Measurements from ENCODE around the gene TBPL2.
"Not testable (repeated sequence)": the region's sequence is repeated elsewhere in the genome, so short reads cannot be mapped to it uniquely, and the experiment has no call there.

Gene TBPL2

DNA sequence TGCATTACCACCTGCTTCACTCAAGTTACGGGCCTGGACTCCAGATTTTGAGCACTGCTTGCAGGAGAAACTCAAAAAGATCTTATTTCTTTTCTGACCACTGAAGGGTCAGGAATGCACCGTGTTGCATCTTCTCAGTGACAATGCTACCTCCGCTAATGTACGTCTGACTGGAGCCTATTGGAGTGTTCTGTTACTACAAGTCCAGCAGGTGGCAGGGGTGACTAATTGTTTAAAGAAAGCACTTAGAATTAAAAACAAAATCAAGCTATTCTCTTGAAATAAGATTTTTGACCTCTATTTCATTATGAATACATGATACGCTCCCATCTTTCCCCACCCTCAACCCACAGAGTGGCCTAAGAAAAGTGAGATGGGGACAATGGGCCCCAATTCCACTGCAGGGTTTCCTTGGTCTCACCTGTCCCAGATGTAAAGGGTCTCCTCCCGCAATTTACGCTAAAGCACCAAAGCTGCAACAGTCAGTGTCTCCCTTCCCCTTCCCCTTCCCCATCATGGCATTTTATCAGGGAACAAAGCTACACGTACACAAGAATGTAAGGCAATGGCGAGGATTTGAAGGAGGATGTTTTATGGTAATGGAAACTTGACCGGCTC is 2.2 kb downstream of the TBPL2 start:
- DNase-seq = no peak

DNA sequence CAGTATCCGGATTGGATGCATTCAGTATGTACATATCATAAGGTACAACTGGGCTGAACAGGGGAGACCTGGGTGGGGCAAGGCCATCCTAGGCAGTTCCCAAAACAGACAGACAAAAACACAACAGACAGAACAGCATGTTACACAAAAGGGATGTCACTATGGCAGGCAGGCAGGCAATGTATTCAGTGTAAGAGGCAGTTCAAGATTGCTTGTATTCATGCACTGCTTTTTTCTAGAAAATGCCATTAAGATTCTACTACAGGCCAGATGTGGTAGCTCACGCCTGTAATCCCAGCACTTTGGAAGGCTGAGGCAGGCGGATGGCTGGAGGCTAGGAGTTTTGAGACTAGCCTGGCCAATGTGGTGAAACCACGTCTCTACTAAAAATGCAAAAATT is 3.5 kb downstream of the TBPL2 start:
- DNase-seq = no peak

DNA sequence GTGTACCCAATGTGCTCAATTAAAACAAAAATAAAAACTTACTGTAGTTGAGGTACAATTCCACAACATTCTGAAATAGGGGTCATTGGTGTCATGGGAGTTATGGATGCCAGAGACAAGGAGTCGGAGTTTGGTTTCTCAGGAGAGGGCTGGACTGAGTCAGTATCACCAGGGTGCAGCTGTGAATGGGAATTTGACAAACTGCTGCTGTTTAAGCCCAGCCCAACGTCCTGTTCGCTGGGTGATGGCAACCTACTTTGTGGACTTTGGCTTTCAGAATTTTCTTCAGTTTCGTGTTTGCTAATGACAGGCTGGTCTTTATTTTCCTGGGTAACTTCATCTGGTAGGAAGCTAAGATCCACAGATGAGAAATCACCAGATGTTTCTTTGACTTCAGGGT is 3.9 kb downstream of the TBPL2 start:
- DNase-seq = no peak

DNA sequence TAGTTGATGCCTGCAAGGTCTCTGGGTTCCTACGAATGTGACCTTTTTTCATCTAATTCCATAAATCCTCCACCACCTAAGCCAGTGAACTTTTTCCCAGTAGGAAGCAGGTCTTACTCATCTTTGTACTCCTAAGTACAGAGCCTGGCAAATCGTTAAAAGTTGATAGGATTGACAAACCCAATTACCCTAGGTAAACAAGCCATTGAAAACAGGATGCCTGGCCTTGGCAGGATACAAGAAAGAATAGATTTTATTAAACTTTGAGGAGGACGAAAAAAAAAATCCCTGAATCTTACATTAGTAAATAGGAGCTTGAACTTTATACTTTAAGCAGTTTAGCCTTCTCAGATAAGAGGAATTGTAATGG is 5.6 kb downstream of the TBPL2 start:
- no peak for DNase-seq

DNA sequence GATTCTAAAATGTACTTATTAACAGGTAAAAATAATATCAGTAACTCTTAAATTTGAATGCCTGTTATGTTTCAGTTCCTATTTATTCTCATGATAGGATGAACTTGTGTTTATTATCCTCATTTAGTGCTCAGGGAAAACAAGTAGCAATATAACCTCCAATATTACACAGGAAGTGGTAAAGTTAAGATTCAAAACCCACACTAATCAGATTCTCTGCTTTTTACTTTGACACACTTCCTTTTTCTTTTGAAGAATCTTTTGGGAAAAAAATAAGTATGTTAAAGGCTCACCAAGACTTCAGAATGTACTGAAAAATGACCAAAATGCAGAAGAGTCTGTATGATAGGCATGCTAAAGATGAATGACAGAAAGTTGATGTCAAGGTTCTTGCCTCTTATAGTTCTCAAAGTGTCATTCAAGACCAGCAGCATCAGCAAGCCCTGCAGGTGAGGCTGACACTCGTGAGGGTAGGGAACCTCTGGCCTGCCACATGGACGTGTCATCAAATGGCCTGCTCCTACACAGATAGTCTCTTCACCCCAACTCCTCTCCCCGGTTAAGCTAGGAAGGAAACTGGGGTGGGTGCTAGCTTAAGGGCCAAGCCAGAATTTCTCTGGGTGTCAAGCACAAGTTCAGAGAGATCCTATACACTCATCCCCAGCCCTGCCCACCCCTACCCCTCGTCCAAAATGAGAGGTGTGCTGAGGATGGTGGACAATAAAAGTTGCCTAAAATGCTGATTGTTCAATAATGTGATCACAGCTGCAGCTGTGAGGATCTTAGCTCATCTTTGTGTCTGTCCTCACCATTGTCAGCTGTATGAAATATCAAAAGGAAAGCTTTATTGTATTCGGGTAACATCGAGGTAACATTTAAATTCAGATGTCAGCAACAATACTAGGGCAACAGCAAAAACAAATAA is 6.3 kb downstream of the TBPL2 start:
- no peak for DNase-seq

DNA sequence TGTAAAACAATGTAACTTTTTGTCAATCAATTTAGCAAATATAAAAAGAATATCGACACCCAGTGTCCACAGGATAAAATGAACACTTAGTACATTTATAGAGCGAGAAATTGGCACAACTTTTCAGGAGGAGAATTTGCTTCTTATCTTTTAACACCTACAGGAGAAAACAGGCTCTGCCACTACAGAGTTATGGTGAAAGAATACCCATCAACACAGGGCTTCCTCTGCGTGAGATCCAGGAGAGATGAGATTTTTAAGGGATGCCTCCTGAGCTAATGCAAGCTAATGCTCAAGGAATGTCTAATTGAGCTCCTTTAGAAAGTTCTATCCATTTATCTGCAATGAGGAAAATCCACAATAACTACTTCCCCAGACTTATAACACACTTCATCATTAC is 7.8 kb downstream of the TBPL2 start:
- DNase-seq = no peak

DNA sequence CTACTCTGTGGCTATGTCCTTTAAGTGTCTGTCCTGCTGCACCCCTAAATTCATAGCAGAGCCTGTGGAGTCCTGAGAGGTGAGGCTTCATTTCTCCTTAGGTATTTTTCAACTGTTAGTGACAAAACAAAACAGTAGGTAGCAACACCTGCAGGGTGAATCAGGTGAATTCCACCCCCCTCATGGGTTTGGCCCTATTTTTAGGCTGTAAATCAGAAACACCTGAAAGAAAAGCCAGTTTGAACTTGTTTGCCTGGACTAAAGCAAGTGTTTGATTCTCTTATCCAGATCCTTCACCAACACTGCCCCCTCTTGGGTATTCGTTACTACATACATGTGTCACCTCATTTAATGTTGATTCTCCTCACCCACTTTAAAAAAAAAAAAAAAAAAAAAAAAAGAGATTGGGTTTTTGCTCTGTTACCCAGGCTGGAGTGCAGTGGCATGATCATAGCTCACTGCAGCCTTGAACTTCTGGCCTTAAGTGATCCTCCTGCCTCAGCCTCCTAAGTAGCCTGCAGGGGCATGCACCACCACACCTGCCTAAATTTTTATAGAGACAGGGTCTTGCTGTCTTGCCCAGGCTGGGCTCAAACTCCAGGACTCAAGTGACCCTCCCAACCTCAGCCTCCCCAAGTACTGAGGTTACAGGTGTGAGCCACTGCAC is 10.3 kb downstream of the TBPL2 start:
- peak; percentile 23 for DNase-seq

DNA sequence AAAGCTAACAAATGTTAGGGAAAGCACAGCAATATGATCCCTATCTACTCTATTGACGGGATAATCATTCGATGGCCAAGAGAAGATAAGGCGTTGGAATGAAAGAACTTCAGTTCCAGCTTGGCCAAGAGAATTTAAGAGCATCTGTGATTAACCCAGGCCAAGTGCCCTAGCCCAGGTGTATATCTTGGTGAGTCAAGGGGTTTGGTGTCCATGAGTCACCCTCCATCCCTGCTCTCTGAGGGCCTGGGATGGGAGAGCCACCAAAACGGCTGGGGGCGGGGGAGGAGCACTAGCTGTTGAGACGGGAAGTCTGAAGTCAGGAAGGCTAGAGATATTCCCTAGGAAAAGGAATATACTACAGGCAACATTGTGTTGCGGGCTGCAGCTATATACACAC is 13.0 kb downstream of the TBPL2 start:
- DNase-seq = no peak

DNA sequence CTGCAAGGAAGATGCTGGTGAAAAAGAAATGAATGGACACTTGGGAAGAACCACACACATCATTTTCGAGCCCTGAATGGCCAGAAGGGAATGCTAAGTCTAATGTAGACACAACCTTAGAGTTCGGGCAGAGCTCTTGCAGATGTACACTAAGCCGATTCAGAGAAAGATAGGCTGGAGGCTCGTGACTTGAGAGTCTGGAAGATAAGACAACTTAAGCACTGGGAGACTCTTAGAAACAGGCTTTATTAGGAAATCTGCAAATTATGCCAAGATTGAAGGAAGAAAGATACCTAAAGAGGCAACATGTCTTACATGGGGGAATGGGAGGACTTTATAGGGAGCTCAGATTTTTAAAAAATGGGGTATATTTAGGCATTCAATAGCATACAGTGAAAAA is 13.5 kb downstream of the TBPL2 start:
- no peak for DNase-seq

DNA sequence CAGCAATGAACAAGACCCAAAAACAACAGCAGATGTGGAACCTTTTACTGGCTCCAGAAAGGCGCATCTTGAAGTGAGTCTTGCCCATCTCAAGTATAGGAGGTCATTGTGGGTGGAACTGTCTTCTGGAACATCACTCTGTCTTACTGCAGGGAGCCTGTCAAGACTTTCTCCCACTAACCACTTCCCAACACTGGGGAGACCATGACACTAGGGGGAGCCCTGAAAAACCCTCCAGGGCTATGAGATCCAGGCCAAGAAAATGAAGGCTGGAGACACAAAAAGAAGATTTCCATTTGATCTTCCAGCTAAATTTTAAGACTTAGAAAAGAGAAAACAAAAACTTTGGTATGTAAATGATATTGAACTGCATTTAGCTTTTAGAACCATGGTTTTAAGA is 15.3 kb downstream of the TBPL2 start:
- DNase-seq = no peak

DNA sequence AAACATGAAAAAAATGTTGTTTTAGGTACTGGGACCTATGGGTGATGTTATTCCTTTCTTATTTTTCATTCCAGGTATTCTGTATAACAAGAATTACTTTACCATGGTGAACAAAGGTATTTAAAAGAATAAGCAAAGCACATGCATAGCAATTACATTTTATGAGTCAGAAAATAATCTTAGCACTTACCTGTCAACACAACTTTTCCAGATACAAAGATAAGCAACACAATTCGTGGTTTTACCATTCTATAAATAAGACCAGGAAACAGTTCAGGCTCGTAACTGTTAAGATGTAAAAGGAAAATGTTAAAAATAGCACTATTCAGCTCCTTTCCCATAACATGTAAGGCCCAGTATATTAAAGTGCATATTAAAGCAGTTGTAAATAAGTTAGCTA is 16.4 kb downstream of the TBPL2 start:
- DNase-seq = no peak

DNA sequence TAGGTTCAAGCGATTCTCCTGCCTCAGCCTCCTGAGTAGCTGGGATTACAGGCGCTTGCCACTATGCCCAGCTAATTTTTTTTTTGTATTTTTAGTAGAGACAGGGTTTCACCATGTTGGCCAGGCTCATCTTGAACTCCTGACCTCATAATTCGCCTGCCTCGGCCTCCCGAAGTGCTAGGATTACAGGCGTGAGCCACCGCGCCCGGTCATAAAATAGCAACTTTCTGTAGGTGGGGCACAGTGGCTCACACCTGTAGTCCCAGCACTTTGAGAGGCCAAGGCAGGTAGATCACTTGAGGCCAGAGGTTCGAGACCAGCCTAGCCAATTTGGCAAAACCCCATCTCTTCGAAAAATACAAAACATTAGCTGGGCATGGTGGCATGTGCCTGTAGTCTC is 18.1 kb downstream of the TBPL2 start:
- DNase-seq = not testable (repeated sequence)

DNA sequence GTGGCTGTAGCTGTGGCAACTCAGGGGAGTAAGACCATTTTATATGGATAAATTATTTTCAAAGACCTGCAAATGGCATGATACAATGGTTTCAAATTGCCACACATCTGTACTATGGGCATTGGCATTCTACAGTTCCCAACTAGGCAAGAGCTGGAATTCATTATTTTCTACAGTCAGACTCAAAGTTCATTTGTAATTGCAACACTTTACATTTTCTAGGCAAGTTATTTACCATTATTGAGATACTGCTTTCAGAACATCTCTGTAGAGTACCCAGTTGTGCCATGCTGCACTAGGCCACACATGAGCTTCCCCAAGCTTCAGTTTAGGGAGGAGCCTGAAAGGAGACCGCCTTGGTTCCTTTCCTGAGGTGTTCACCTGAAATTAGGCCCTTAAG is 20.8 kb downstream of the TBPL2 start:
- DNase-seq = no peak

DNA sequence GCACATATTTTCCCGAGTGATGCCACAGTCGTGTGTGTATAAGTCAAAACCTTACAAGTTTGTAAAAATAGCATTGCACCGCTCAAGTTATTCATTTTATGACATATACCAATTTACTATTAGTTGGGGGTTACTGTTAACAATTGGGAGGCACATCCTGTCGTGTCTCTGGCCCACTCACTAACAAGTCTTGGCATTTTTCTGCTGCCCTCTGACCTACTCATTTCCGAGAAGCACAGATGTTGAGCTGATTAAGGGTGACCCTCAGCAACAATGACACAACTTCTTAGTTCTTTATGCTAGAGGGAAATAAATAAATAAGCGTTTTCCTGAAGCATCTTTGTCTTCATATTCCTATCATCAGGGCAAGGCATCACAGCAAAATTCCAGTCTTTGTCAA is 22.0 kb downstream of the TBPL2 start:
- DNase-seq = no peak

DNA sequence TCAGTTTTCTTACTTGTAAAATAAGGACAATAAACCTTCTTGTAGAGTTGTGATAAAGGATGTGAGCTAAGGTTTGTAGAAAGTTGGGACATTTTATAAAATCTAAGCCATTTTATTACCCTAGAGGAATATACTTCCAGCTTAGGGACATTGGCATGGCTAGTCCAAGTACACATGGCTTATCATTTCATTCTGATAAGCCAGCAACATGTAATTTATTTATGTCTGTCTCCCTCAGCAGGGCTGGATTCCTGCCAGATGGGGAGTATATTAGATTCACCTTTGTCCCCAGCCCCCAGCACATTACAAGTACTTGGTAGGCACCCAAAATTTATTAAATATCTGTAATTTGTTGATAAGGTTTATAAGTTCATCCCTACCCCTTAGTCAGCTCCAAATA is 22.5 kb downstream of the TBPL2 start:
- no peak for DNase-seq

DNA sequence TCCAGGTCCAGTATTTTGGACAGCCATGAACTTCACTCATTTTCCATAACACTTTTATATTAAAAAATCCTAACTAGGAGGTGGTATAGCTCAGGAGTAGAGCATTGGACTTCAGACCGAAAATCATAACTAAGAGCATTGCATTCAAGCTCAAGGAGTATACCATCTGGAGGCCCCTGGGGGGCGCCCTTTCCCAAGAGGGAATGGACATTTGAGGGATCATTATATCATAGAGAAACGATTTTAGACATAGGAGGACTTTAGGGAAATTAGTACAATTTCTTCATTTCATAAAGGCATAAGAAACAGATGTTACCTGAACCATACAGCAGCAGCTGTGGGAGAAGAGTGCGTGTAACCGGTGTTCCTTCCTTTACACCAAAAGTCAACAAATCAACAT is 23.6 kb downstream of the TBPL2 start:
- DNase-seq = no peak

DNA sequence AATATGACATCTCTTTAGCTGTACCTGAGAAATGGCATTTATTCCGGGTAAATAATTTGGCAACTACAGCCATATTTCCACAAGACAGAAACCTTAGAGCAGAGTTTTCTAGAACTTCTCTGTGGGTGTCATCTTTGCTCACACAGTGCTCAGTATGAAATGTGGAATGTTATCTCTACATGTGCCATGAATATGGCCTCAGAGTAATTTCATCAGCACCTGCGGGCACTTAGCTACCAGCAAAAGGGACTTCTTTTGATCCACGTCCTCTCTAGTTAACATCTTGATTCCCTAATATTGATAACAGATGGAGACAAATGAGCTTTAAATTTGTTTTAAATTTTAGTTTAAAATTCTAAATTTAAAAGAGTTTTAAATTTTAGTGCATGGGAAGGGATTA is 25.9 kb downstream of the TBPL2 start:
- no peak for DNase-seq

DNA sequence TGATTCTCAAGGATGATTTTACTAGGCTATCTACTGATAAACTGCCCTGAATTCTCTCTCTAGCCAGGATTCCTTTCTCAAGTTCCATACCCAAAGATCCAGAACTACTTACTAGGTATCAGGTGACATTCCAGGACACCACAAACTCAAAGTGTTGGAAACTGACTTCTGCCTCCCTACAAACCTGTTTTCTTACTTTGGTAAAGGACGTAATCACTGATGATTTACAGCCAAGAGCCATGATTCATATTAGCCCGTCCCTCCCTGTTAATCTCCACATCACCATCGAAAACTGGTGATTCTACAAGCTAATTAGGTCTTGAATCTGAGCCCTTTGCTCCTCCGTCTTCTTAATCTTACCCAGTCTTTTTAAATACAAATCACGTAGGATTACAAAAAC is 27.7 kb downstream of the TBPL2 start:
- no peak for DNase-seq

DNA sequence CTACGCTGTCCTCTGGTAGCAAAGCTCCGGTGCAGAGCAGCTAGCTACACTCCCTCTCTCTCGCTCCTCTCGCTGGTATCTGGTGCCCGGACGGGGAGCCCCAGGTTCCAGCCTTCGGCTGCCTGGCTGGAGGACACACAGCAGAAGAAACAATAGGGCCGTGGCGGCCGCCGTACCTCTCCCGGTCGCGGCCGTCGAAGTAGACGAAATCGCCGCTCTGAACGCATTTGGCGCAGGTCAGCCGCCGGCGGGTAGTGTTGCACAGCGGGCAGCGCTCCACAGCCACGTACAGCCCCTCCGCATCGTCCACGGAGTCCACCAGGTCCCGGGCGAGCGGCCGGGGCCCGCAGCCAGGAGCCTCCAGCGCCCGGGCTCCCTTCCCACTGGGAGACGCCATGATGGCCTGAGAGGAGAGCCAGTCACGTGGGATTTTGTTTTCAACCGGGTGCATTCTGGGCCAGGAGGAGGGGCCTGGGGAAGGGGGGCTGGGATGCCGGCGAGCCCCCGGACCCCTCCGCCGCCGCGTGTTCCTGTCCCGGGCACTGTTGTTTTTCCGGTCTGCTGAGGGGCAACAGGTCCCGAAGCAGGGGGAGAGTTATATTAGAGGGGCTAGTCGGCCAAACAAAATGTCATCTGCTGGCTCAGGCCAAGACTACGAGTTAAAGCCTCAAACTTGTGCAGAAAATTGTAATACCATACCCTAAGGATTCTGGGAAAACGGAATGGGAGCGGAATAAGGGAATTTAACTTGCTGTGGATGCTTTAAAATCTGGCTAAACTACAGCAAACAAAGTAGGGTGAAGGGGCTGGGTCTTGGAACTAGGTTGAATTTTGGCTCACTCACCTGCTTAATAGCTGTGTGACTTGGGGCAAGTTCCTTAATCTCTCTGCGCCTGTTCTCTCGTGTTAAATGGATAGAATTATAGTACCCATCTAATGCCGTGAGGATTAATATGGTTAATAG is 28.7 kb downstream of the TBPL2 start, which contains the start of gene ATG14:
TSS of gene ATG14 (minus strand) at position 405 of the 964 bp plus-strand sequence. CDS start at position 397, 8 bp downstream.
- DNase-seq = peak; percentile 63

DNA sequence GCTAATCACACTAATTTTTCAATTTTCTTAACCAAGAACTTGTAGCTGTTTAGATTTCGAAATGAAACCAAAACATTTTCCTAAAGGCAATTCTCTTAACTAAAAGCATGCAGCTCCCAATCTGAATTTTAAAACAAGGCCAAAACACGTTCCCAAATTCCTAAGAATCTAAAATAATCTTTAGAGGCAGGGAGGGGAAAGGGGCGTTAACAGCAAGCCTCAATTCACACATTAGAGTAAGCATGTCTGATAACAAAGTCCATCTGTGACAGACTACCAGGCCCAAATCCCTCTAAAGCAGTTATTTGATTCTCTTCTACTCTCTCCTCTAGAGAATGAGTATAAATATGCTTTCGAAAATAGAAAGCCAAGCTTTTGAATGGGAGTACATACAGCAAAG is 29.5 kb downstream of the TBPL2 start:
- no peak for DNase-seq

DNA sequence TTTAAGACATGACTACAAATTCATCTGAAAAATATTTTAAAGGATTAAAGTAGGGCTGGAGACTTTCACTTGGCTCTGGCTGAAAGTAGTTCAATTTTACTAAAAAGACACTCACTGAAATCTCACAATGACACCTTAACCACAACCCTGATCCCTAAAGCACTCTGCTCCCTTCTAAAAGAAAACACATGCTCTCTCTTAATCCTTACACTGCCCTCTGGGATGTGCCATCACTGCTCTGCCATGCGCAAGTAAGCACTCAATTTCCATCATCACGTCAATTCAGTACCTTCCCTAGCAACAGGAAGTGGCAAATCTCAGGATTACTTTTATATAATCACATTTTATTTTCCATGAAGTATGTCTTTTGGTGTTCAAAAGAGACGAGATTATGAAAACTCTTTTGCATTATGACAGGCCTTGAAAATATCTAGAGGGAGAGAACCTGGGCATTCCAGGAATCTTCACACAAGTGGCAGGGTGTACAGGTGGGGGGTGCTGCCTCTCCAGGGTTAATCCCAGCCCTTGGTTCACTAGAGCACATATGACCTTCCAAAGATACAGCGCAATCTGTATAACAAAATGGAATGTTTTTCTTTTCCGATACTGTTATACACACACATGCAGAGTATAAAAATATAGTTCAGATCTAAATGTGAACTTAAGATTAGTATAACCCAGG is 36.1 kb downstream of the TBPL2 start:
- no peak for DNase-seq

DNA sequence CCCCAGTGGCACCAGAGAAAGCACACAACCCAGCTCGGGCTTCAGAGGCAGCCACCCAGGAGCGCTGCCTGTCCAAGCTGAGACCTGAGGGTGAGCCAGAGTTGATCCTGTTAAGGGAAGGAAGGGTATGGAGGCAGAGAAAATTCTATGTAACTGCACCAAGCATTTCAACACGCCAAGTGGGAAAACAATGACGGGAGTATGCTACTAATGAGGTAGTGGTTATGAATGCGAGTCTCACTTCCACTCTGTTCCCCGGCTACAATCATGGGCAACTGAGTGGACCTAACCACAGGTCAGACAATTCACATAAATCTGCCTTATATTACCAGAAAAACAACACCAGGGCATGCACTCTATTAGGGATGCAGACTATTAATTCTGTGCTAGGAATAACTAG is 38.7 kb downstream of the TBPL2 start:
- no peak for DNase-seq

All from activated CD4-positive, alpha-beta T cell treated with anti-CD3 and anti-CD28 coated beads, Interleukin-2, amount 50 U/mL, for 1 hour (primary cell).